ENCODE data around the gene F2RL1. TPM values are rescaled to one million over a fixed set of nuclear protein-coding genes. Genes with fewer than 3 reads are reported as not detected.

Gene F2RL1
- total and polyA plus RNA-seq, 2 of the 8 experiments (the other 6 are each of a cell fraction or from before 2014, with no cell fraction given), result 23.2 to 26.6 TPM

DNA sequence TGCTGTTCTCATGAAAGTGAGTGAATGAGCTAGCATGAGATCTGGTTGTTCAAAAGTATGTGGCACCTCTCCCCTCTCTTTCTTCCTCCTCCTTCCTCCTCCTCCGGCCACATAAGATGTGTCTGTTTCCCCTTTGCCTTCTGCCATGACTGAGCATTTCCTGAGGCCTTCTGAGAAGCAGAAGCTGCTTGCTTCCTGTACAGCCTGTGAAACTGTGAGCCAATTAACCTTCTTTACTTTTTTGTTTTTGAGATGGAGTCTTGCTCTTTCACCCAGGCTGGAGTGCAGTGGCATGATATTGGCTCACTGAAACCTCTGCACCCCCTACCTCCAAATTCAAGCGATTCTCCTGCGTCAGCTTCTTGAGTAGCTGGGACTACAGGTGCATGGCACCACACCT, 37.1 kb downstream of the F2RL1 start:
- WGBS, 2 experiments (ENCODE audit: extremely low coverage in 1 of 2, insufficient coverage in 1 of 2, insufficient read length in 1 of 2, insufficient replicate concordance in 2 of 2, low coverage in 1 of 2, low lambda C conversion rate in 2 of 2, missing lambda C conversion rate in 1 of 2), result 87% methylated on average over 3 of the region's 3 CpGs; no CpG with 5 or more reads in 1 of the 2 experiments
- Histone ChIP-seq H4K20me1 (replicated peaks in 1 of 2; ENCODE audit: control insufficient read depth in 1 of 2, insufficient read depth in 2 of 2, low read length in 2 of 2) (no peaks in the 10 kb centered on the region), H3K4me1 (replicated peaks in 1 of 4; ENCODE audit: control insufficient read depth in 3 of 4, insufficient read depth in 4 of 4, low read length in 3 of 4) (peaks cover 0 to 1% (median under 1%) of the 10 kb centered on the region in 4 experiments; a peak in 1 of 7 replicates), H4K5ac (ENCODE audit: insufficient read length, low read depth, low read length) (no peak overlapping the region), H3K79me2 (ENCODE audit: control insufficient read depth in 1 of 2, insufficient read depth in 2 of 2, low read length in 2 of 2) (no peaks in the 10 kb centered on the region), H3K79me1 (ENCODE audit: low read depth, low read length) (no peaks in the 10 kb centered on the region), H3K27me3 (replicated peaks in 1 of 4; ENCODE audit: control insufficient read depth in 3 of 4, extremely low read depth in 1 of 4, insufficient read depth in 3 of 4, low read length in 3 of 4) (no peaks in the 10 kb centered on the region), H3K4me2 (ENCODE audit: insufficient read depth in 1 of 2, low read depth in 2 of 2, low read length in 2 of 2) (no peak overlapping the region), H3K27ac (ENCODE audit: low read depth, low read length) (no peak overlapping the region), H3K36me3 (ENCODE audit: control insufficient read depth in 2 of 4, insufficient read depth in 4 of 4, low read length in 3 of 4) (no peaks in the 10 kb centered on the region; a peak in 1 of 8 replicates), H3K4ac (replicated peaks; ENCODE audit: insufficient read length, low read depth, low read length) (no peak overlapping the region), H2BK15ac (ENCODE audit: low read length) (no peak overlapping the region), H3K23me2 (ENCODE audit: low read depth, low read length) (no peaks in the 10 kb centered on the region), H2BK120ac (replicated peaks; ENCODE audit: low read depth, low read length) (no peak overlapping the region), H3K56ac (replicated peaks; ENCODE audit: insufficient read length, low read depth, low read length) (no peak overlapping the region), H3K14ac (ENCODE audit: insufficient read length) (no peak overlapping the region), H3K18ac (ENCODE audit: extremely low read depth, low read length) (no peak overlapping the region), H3K9ac (replicated peaks in 1 of 4; ENCODE audit: extremely low read depth in 1 of 4, low read depth in 3 of 4, low read length in 3 of 4) (no peak overlapping the region), H4K8ac (ENCODE audit: extremely low read depth, insufficient read depth, low read length) (no peak overlapping the region), H2BK20ac (ENCODE audit: low read length) (no peak overlapping the region), H2AK5ac (ENCODE audit: low read depth, low read length) (no peak overlapping the region), H3K9me3 (ENCODE audit: insufficient read depth in 2 of 2, low read depth in 1 of 2, low read length in 1 of 2) (peaks cover 10% of the 10 kb centered on the region in 2 experiments), H3K4me3 (ENCODE audit: extremely low read depth in 1 of 4, insufficient read depth in 2 of 4, low read depth in 3 of 4, low read length in 4 of 4) (no peak overlapping the region), H2BK5ac (ENCODE audit: low read depth, low read length) (no peak overlapping the region), H2AFZ (ENCODE audit: low read length) (no peak overlapping the region), H4K91ac (replicated peaks; ENCODE audit: insufficient read length, low read length) (no peak overlapping the region), H2BK12ac (ENCODE audit: low read depth, low read length) (no peak overlapping the region), H3K23ac (ENCODE audit: insufficient read length) (no peak overlapping the region)
- DNase-seq (ENCODE audit: low read depth in 1 of 2, low spot score in 2 of 2), result no peak
- FAIRE-seq, result no peak
- ChIA-PET CTCF (ENCODE audit: partially characterized antibody) (interaction anchor here (1.2 to 1.7 kb wide), 2 partner anchors 81 to 222 kb away, joined by 3 to 7 read pairs; no protein-coding TSS in a partner anchor), POLR2A (ENCODE audit: partially characterized antibody) (no interaction called here)
- TF ChIP-seq, protein P1, sequence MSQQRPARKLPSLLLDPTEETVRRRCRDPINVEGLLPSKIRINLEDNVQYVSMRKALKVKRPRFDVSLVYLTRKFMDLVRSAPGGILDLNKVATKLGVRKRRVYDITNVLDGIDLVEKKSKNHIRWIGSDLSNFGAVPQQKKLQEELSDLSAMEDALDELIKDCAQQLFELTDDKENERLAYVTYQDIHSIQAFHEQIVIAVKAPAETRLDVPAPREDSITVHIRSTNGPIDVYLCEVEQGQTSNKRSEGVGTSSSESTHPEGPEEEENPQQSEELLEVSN (IDR thresholded peaks at IDR 0.05), result no peak
- TF ChIP-seq, protein P2, sequence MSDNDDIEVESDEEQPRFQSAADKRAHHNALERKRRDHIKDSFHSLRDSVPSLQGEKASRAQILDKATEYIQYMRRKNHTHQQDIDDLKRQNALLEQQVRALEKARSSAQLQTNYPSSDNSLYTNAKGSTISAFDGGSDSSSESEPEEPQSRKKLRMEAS (IDR thresholded peaks at IDR 0.05), result no peak
- TF ChIP-seq RNF2 (IDR thresholded peaks at IDR 0.05; ENCODE audit: borderline replicate concordance, low read depth, low read length, missing control alignments, poor library complexity, severe bottlenecking) (no peak), BACH1 (IDR thresholded peaks at IDR 0.05; ENCODE audit: low read length) (no peak), TAF1 (IDR thresholded peaks at IDR 0.05; ENCODE audit: low read depth, low read length) (no peak), HDAC6 (IDR thresholded peaks at IDR 0.05; ENCODE audit: low read depth, low read length) (no peak), CBX8 (IDR thresholded peaks at IDR 0.05; ENCODE audit: borderline replicate concordance, low read depth, low read length) (no peak), RAD21 (IDR thresholded peaks at IDR 0.05 in 1 of 2, conservative IDR thresholded peaks at IDR 0.05 in 1 of 2; ENCODE audit: low read depth in 2 of 2, low read length in 2 of 2) (no peak), SIN3A (conservative IDR thresholded peaks at IDR 0.05 in 1 of 2, IDR thresholded peaks at IDR 0.05 in 1 of 2; ENCODE audit: low read depth in 1 of 2, low read length in 2 of 2) (no peak), CREB1 (IDR thresholded peaks at IDR 0.05) (no peak), CBX5 (IDR thresholded peaks at IDR 0.05; ENCODE audit: low read depth, low read length) (no peak), KDM4A (IDR thresholded peaks at IDR 0.05; ENCODE audit: low read depth, low read length, severe bottlenecking) (no peak), SUZ12 (IDR thresholded peaks at IDR 0.05; ENCODE audit: low read length) (no peak)
